Measurements from ENCODE around the gene BLMH.

GRCh38 chr17:30337393-30337999 lies 45.8 kb upstream of the BLMH start:
- TF ChIP-seq CTCF (conservative IDR thresholded peaks at IDR 0.05) (no peak), EZH2 (IDR thresholded peaks at IDR 0.05; ENCODE audit: low read depth) (no peak)

Data from PC-9 (cell line).